ENCODE results near the gene TRAPPC10. TPM values are rescaled to one million over a fixed set of nuclear protein-coding genes. Genes with fewer than 3 reads are reported as not detected.
A peak's percentile ranks its signal among the peaks of the same experiment; 100 is the strongest.

TRAPPC10 gene
- total RNA-seq, 2 experiments from 2014 or later: 44.1 to 45.4 TPM

DNA sequence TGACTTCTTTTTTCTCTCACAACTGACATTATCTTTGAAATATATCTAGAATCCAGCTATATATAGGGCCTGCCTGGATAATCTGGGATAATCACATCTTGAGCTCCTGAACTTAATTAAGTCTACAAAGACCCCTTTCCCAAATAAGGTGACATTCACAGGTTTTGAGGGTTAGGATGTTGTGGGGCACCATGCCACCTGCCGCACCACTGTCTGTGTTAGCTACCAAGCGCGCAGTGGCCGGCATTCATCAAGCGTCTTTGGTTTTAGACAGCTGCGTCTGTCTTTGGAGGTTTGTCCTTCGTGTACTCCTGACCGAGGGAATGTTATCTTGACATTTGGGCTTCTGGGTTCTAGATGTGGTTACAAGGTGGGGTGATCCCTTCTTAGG is 7.5 kb downstream of the TRAPPC10 start:
- no peaks in the 10 kb centered on the region for H3K27me3 Mint-ChIP-seq
- DNase-seq: no peak
- peaks cover 21% of the 10 kb centered on the region for H3K36me3 Mint-ChIP-seq (ENCODE audit: low read depth)
- ChIA-PET CTCF (interaction anchor here (1.3 to 1.9 kb wide), 2 partner anchors 44 to 53 kb away, joined by 3 to 7 read pairs; no protein-coding TSS in a partner anchor), POLR2A (interaction anchor here (0.8 kb wide), 1 partner anchor 63 kb away, joined by 3 read pairs; no protein-coding TSS in a partner anchor)
- peaks cover 80% of the 10 kb centered on the region for H3K4me1 Mint-ChIP-seq (ENCODE audit: low read depth)
- H3K4me3 Mint-ChIP-seq: no peak overlapping the region
- no peak for ATAC-seq
- intact Hi-C loops (cut with micrococcal nuclease): no loop called here
- TF ChIP-seq, protein P1, sequence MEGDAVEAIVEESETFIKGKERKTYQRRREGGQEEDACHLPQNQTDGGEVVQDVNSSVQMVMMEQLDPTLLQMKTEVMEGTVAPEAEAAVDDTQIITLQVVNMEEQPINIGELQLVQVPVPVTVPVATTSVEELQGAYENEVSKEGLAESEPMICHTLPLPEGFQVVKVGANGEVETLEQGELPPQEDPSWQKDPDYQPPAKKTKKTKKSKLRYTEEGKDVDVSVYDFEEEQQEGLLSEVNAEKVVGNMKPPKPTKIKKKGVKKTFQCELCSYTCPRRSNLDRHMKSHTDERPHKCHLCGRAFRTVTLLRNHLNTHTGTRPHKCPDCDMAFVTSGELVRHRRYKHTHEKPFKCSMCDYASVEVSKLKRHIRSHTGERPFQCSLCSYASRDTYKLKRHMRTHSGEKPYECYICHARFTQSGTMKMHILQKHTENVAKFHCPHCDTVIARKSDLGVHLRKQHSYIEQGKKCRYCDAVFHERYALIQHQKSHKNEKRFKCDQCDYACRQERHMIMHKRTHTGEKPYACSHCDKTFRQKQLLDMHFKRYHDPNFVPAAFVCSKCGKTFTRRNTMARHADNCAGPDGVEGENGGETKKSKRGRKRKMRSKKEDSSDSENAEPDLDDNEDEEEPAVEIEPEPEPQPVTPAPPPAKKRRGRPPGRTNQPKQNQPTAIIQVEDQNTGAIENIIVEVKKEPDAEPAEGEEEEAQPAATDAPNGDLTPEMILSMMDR (IDR thresholded peaks at IDR 0.05): no peak
- H3K9me3 Mint-ChIP-seq: no peaks in the 10 kb centered on the region
- peak overlapping the region; percentile 80 for H3K27ac Mint-ChIP-seq

DNA sequence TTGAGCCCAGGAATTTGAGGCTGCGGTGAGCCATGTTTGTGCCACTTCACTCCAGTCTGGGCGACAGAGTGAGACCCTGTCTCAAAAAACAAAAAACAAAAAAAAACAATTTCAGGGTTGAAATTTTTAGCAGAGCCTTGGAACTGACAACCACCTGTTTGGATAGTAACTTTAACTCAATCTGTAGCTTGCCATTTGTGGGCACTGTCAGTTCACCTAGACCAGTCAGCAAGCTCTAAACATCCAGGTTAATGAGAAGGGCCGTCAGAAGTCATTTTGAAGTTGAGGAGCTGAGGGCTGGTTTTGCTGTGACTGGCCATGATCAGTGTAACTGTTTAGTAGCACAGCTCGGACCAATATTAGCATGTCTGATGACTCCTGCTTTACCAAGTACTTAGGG is 8.4 kb downstream of the TRAPPC10 start:
- CTCF ChIA-PET: interaction anchor here (1.3 kb wide), 1 partner anchor 52 kb away, joined by 3 read pairs; no protein-coding TSS in a partner anchor
- Mint-ChIP-seq H3K4me3 (no peak overlapping the region), H3K9me3 (no peaks in the 10 kb centered on the region), H3K27me3 (no peaks in the 10 kb centered on the region), H3K27ac (peak overlapping the region; percentile 80), H3K36me3 (ENCODE audit: low read depth) (peaks cover 18% of the 10 kb centered on the region), H3K4me1 (ENCODE audit: low read depth) (peaks cover 81% of the 10 kb centered on the region)
- ATAC-seq (no peak), DNase-seq (no peak)
- TF ChIP-seq, protein P1 (IDR thresholded peaks at IDR 0.05): no peak
- intact Hi-C loops (cut with micrococcal nuclease): no loop called here
- POLR2A ChIA-PET: interaction anchor here (0.6 kb wide), 1 partner anchor 38 kb away, joined by 6 read pairs; no protein-coding TSS in a partner anchor

DNA sequence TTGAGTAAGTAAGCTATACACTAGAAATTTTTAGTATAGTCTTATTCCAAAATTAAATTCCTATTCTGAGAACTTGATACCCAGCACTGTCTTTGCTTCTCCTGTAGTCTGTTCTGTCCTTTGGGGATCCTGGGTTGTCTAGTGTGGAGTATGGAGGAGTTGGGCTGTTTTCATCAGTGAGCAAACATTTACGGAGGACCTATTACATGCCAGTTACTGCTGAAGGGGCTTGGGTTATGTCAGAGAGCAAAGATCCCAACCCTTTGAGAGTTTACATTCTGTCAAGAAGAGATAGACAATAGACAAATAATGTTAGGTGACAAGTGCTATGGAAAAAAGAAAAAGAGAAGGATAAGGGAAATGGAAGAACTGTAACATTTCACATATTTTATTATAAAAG is 9.0 kb downstream of the TRAPPC10 start:
- TF ChIP-seq, protein P1 (IDR thresholded peaks at IDR 0.05): no peak
- ChIA-PET POLR2A (interaction anchor here (0.6 kb wide), 1 partner anchor 37 kb away, joined by 6 read pairs; no protein-coding TSS in a partner anchor), CTCF (no interaction called here)

DNA sequence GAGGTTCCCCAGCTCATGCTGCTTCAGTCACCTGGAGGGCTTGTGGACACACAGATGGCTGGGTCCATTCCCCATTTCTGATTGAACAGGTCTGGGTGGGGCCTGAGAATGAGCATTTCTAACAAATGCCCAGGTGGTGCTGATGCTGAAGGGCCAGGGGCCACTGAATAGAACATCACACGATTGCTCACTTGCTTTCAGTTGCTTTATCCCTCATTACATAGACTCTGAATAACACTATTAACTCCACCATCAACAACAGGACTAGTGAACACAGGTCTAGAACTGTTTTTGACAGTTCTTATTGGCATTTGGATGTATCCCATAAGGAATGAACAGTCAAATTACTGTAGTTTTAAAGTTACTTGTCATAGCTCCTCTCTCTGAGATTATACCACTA is 12.1 kb downstream of the TRAPPC10 start:
- ATAC-seq (no peak), DNase-seq (peak; percentile 22)
- peaks cover 25% of the 10 kb centered on the region for H3K36me3 Mint-ChIP-seq (ENCODE audit: low read depth)
- no peaks in the 10 kb centered on the region for H3K27me3 Mint-ChIP-seq
- no peak overlapping the region for H3K4me3 Mint-ChIP-seq
- peaks cover 83% of the 10 kb centered on the region for H3K4me1 Mint-ChIP-seq (ENCODE audit: low read depth)
- no peaks in the 10 kb centered on the region for H3K9me3 Mint-ChIP-seq
- CTCF ChIA-PET: interaction anchor here (1.3 to 1.6 kb wide), 2 partner anchors 9 to 49 kb away, joined by 3 to 4 read pairs; no protein-coding TSS in a partner anchor
- H3K27ac Mint-ChIP-seq: peak overlapping the region; percentile 17
- TF ChIP-seq, protein P1 (IDR thresholded peaks at IDR 0.05): no peak
- intact Hi-C loops (cut with micrococcal nuclease): no loop called here
- POLR2A ChIA-PET: interaction anchor here (0.6 to 1.4 kb wide), 4 partner anchors 8 to 44 kb away, joined by 3 to 4 read pairs (median 3); no protein-coding TSS in a partner anchor

More for the DNA sequence above, 9.0 kb downstream of the TRAPPC10 start:
- no peaks in the 10 kb centered on the region for H3K9me3 Mint-ChIP-seq
- H3K27ac Mint-ChIP-seq: peak overlapping the region; percentile 83
- no peak overlapping the region for H3K4me3 Mint-ChIP-seq
- peaks cover 19% of the 10 kb centered on the region for H3K36me3 Mint-ChIP-seq (ENCODE audit: low read depth)
- intact Hi-C loops (cut with micrococcal nuclease): no loop called here
- H3K27me3 Mint-ChIP-seq: no peaks in the 10 kb centered on the region
- no peak for ATAC-seq
- H3K4me1 Mint-ChIP-seq (ENCODE audit: low read depth): peaks cover 81% of the 10 kb centered on the region
- no peak for DNase-seq

DNA sequence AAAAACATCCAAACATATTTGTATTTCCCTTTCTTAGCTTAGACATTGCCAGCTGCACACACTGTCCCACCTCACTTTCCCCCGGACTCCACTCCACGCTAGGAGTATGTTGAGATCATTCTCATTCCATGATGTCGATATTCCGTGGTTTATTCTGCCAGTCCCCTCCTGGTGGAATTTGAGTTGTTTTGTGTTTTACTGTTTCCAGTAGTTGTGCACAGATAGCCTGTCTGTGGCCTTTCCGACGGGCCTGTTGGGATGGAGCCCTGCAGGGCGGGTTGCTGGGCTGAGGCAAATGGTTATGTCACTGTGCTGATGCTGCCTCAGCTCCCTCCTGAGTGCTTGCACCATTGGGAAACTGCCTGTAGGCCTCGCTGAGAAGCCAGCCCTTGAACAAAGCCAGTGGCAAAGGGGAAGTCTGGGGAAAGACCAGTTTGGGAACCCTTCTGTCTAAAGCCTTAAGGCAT is 12.8 kb downstream of the TRAPPC10 start:
- H3K9me3 Mint-ChIP-seq: no peaks in the 10 kb centered on the region
- H3K36me3 Mint-ChIP-seq (ENCODE audit: low read depth): peaks cover 27% of the 10 kb centered on the region
- H3K4me3 Mint-ChIP-seq: no peak overlapping the region
- peaks cover 83% of the 10 kb centered on the region for H3K4me1 Mint-ChIP-seq (ENCODE audit: low read depth)
- peak overlapping the region; percentile 86 for H3K27ac Mint-ChIP-seq
- no peaks in the 10 kb centered on the region for H3K27me3 Mint-ChIP-seq
- no peak for DNase-seq
- TF ChIP-seq, protein P1 (IDR thresholded peaks at IDR 0.05): no peak
- CTCF ChIA-PET: no interaction called here
- no peak for ATAC-seq
- POLR2A ChIA-PET: interaction anchor here (1.4 kb wide), 1 partner anchor 13 kb away, joined by 4 read pairs; no protein-coding TSS in a partner anchor
- intact Hi-C loops (cut with micrococcal nuclease): no loop called here

All from activated CD8-positive, alpha-beta T cell treated with anti-CD3 and anti-CD28 coated beads for 36 hours (primary cell).